ENCODE measurements around the gene IFNG-AS1.

GRCh38 chr12:68048648-68049297, 59.5 kb downstream of the IFNG-AS1 start:
- TF ChIP-seq EZH2phosphoT487 (IDR thresholded peaks at IDR 0.05; ENCODE audit: insufficient read depth, low read depth) (no peak), EZH2 (IDR thresholded peaks at IDR 0.05; ENCODE audit: insufficient read depth, poor library complexity, severe bottlenecking) (no peak)

All from GM23248 (cell line).